ENCODE measurements around the gene SLC13A4.

DNA sequence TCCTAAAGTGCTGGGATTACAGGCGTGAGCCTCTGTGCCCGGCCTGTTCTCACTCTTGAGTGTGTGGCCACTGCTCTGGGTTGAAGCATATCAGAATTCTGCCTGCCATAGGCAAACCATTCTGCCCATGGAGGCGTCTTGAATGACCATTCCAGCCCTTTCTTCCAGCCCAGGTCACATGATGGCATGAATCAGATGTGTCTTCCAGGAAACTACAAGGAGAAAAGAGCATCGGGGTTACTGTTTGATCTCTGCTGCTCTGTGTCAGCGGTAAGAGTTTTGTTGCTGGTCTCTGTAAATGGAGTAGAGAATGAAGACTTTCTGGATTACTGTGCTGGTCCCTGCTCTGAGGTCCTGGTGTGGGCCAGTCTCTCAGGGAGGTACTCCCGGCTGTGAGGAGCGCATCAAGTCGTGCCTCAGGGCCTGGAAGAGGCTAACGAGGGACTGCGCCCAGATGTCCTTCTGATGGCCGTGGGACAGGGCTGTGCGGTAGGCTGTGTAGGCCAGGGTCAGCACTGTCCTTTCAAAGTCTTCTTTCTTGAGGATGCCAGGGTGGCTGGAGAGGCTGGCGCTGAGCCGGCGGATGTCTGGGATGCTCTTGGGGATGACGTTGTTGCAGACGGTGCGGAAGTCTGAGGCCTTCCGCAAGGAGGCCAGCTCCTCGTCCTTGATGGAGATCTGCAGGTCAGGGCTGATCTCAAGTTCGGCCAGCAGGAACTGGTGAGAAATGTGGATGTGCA, 5.8 kb upstream of the SLC13A4 start:
- TF ChIP-seq SP1 (IDR thresholded peaks at IDR 0.05), result no peak
- TF ChIP-seq, protein P1, sequence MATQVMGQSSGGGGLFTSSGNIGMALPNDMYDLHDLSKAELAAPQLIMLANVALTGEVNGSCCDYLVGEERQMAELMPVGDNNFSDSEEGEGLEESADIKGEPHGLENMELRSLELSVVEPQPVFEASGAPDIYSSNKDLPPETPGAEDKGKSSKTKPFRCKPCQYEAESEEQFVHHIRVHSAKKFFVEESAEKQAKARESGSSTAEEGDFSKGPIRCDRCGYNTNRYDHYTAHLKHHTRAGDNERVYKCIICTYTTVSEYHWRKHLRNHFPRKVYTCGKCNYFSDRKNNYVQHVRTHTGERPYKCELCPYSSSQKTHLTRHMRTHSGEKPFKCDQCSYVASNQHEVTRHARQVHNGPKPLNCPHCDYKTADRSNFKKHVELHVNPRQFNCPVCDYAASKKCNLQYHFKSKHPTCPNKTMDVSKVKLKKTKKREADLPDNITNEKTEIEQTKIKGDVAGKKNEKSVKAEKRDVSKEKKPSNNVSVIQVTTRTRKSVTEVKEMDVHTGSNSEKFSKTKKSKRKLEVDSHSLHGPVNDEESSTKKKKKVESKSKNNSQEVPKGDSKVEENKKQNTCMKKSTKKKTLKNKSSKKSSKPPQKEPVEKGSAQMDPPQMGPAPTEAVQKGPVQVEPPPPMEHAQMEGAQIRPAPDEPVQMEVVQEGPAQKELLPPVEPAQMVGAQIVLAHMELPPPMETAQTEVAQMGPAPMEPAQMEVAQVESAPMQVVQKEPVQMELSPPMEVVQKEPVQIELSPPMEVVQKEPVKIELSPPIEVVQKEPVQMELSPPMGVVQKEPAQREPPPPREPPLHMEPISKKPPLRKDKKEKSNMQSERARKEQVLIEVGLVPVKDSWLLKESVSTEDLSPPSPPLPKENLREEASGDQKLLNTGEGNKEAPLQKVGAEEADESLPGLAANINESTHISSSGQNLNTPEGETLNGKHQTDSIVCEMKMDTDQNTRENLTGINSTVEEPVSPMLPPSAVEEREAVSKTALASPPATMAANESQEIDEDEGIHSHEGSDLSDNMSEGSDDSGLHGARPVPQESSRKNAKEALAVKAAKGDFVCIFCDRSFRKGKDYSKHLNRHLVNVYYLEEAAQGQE (IDR thresholded peaks at IDR 0.05), result no peak
- TF ChIP-seq, protein P2, sequence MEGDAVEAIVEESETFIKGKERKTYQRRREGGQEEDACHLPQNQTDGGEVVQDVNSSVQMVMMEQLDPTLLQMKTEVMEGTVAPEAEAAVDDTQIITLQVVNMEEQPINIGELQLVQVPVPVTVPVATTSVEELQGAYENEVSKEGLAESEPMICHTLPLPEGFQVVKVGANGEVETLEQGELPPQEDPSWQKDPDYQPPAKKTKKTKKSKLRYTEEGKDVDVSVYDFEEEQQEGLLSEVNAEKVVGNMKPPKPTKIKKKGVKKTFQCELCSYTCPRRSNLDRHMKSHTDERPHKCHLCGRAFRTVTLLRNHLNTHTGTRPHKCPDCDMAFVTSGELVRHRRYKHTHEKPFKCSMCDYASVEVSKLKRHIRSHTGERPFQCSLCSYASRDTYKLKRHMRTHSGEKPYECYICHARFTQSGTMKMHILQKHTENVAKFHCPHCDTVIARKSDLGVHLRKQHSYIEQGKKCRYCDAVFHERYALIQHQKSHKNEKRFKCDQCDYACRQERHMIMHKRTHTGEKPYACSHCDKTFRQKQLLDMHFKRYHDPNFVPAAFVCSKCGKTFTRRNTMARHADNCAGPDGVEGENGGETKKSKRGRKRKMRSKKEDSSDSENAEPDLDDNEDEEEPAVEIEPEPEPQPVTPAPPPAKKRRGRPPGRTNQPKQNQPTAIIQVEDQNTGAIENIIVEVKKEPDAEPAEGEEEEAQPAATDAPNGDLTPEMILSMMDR (IDR thresholded peaks at IDR 0.05; ENCODE audit: low read depth, low read length, missing input control), result no peak
- TF ChIP-seq, protein P3, sequence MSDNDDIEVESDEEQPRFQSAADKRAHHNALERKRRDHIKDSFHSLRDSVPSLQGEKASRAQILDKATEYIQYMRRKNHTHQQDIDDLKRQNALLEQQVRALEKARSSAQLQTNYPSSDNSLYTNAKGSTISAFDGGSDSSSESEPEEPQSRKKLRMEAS (IDR thresholded peaks at IDR 0.05), result no peak
- TF ChIP-seq EGR1 (IDR thresholded peaks at IDR 0.05; ENCODE audit: low read depth in 2 of 2), result no peak
- TF ChIP-seq JUND (IDR thresholded peaks at IDR 0.05), result no peak
- TF ChIP-seq TAF1 (conservative IDR thresholded peaks at IDR 0.05), result no peak
- TF ChIP-seq, protein P4, sequence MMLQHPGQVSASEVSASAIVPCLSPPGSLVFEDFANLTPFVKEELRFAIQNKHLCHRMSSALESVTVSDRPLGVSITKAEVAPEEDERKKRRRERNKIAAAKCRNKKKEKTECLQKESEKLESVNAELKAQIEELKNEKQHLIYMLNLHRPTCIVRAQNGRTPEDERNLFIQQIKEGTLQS (IDR thresholded peaks at IDR 0.05), result no peak
- no peak for TF ChIP-seq YY1 (IDR thresholded peaks at IDR 0.05)
- TF ChIP-seq NR2F2 (IDR thresholded peaks at IDR 0.05), result no peak
- no peak for TF ChIP-seq RXRA (IDR thresholded peaks at IDR 0.05)
- no peak for TF ChIP-seq HNF4A (conservative IDR thresholded peaks at IDR 0.05)
- TF ChIP-seq RAD21 (IDR thresholded peaks at IDR 0.05), result no peak
- TF ChIP-seq, protein P5, sequence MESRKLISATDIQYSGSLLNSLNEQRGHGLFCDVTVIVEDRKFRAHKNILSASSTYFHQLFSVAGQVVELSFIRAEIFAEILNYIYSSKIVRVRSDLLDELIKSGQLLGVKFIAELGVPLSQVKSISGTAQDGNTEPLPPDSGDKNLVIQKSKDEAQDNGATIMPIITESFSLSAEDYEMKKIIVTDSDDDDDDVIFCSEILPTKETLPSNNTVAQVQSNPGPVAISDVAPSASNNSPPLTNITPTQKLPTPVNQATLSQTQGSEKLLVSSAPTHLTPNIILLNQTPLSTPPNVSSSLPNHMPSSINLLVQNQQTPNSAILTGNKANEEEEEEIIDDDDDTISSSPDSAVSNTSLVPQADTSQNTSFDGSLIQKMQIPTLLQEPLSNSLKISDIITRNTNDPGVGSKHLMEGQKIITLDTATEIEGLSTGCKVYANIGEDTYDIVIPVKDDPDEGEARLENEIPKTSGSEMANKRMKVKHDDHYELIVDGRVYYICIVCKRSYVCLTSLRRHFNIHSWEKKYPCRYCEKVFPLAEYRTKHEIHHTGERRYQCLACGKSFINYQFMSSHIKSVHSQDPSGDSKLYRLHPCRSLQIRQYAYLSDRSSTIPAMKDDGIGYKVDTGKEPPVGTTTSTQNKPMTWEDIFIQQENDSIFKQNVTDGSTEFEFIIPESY (IDR thresholded peaks at IDR 0.05), result no peak

Measured in liver (tissue), 3 donors.